DND-41 (cell line): ENCODE data around the gene PAM.

Experiments
- ATAC-seq: fragments of 200-7000 bp; cut with Tn5 transposase; 3 replicates; pipeline ENCODE4 v1.9.1; 2021; ENCODE audit warnings: low read depth; ENCODE audit not compliant: insufficient read depth
- DNase-seq: peaks from one replicate; pipeline ENCODE4 v3.0.0-alpha.2; 2020
- H2AFZ ChIP-seq: 2 replicates; pipeline ENCODE4 v1.6.0; 2012; ENCODE audit warnings: low read depth, low read length
- H3K27ac ChIP-seq: 2 replicates; pipeline ENCODE4 v1.5.1; 2012; ENCODE audit warnings: low read length, inconsistent platforms
- H3K27me3 ChIP-seq: fragments of 200-600 bp; sonication (generic); 2 replicates; pipeline ENCODE4 v1.6.0; 2012; ENCODE audit warnings: low read length, mild to moderate bottlenecking, inconsistent platforms; ENCODE audit not compliant: insufficient read depth, poor library complexity
- H3K36me3 ChIP-seq: 2 replicates; pipeline ENCODE4 v1.5.1; 2012; ENCODE audit warnings: low read length, inconsistent platforms; ENCODE audit not compliant: insufficient read depth
- H3K4me1 ChIP-seq: 2 replicates; pipeline ENCODE4 v1.5.1; 2012; ENCODE audit warnings: mild to moderate bottlenecking, low read length; ENCODE audit not compliant: insufficient read depth
- H3K4me2 ChIP-seq: 2 replicates; pipeline ENCODE4 v1.6.0; 2012; ENCODE audit warnings: mild to moderate bottlenecking, moderate library complexity, low read length, inconsistent platforms; ENCODE audit not compliant: insufficient read depth
- H3K4me3 ChIP-seq, 2 experiments: fragments of 200-600 bp in 1 of 2; shearing (Covaris generic) in 1 of 2; 2 replicates each; pipeline ENCODE4 v1.5.1; 2012 to 2016; ENCODE audit warnings: inconsistent platforms in 2 of 2, low read length in 2 of 2, mild to moderate bottlenecking in 2 of 2, low read depth in 1 of 2, moderate library complexity in 1 of 2
- H3K79me2 ChIP-seq: 2 replicates; pipeline ENCODE4 v1.6.0; 2012; ENCODE audit warnings: low read length, inconsistent platforms; ENCODE audit not compliant: insufficient read depth
- H3K9ac ChIP-seq: 2 replicates; pipeline ENCODE4 v1.6.0; 2012; ENCODE audit warnings: low read depth, mild to moderate bottlenecking, inconsistent platforms, low read length, moderate library complexity
- H3K9me3 ChIP-seq: 2 replicates; pipeline ENCODE4 v1.5.1; 2012; ENCODE audit warnings: low read length, moderate library complexity, mild to moderate bottlenecking, inconsistent platforms; ENCODE audit not compliant: insufficient read depth, severe bottlenecking
- H4K20me1 ChIP-seq: 2 replicates; pipeline ENCODE4 v1.6.0; 2012; ENCODE audit warnings: low read length; ENCODE audit not compliant: insufficient read depth
- EZH2 ChIP-seq: IDR thresholded peaks from 3 replicates; pipeline ENCODE4 v1.6.1; 2012; ENCODE audit warnings: borderline replicate concordance, low read depth, mild to moderate bottlenecking, moderate library complexity, low read length, inconsistent platforms; ENCODE audit not compliant: severe bottlenecking
- TF ChIP-seq, protein P1 (sequence below): IDR thresholded peaks from 2 replicates; pipeline ENCODE4 v1.5.1; 2012; ENCODE audit warnings: borderline replicate concordance, low read length, moderate library complexity, mild to moderate bottlenecking; ENCODE audit not compliant: poor library complexity, severe bottlenecking; ENCODE audit errors: extremely low read depth

Gene PAM

DNA sequence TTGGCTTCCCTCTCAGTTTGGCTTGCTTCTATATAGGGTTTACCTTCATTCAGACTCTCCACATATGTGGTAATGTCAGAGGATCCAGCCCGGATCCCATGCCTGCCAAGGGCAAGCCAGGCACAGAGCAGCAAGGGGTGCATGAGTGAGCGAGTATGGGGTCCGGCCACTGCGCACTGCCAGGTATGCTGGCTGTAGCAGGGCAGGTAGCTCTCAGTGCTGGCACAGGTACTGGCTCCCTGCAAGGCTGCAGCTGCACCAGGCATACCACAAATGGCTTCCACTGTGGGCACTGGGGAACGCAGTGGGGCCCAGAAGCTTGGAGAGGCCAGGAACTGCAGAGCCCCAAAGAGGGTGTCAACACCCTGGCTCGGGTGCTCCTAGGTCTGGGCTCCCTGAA, 278.6 kb downstream of the PAM start:
- no peaks in the 10 kb centered on the region for H3K4me1 ChIP-seq
- no peaks in the 10 kb centered on the region for H3K27me3 ChIP-seq
- H3K4me2 ChIP-seq, result no peak overlapping the region
- H3K4me3 ChIP-seq, result no peak overlapping the region
- H3K27ac ChIP-seq, result no peak overlapping the region
- DNase-seq (no peak), ATAC-seq (no peak)
- no peak overlapping the region for H3K9ac ChIP-seq
- TF ChIP-seq EZH2, result no peak
- TF ChIP-seq, protein P1, sequence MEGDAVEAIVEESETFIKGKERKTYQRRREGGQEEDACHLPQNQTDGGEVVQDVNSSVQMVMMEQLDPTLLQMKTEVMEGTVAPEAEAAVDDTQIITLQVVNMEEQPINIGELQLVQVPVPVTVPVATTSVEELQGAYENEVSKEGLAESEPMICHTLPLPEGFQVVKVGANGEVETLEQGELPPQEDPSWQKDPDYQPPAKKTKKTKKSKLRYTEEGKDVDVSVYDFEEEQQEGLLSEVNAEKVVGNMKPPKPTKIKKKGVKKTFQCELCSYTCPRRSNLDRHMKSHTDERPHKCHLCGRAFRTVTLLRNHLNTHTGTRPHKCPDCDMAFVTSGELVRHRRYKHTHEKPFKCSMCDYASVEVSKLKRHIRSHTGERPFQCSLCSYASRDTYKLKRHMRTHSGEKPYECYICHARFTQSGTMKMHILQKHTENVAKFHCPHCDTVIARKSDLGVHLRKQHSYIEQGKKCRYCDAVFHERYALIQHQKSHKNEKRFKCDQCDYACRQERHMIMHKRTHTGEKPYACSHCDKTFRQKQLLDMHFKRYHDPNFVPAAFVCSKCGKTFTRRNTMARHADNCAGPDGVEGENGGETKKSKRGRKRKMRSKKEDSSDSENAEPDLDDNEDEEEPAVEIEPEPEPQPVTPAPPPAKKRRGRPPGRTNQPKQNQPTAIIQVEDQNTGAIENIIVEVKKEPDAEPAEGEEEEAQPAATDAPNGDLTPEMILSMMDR, result no peak
- H3K9me3 ChIP-seq, result peaks cover 17% of the 10 kb centered on the region
- no peaks in the 10 kb centered on the region for H3K79me2 ChIP-seq
- no peaks in the 10 kb centered on the region for H3K36me3 ChIP-seq
- H4K20me1 ChIP-seq, result no peaks in the 10 kb centered on the region
- H2AFZ ChIP-seq, result no peak overlapping the region

DNA sequence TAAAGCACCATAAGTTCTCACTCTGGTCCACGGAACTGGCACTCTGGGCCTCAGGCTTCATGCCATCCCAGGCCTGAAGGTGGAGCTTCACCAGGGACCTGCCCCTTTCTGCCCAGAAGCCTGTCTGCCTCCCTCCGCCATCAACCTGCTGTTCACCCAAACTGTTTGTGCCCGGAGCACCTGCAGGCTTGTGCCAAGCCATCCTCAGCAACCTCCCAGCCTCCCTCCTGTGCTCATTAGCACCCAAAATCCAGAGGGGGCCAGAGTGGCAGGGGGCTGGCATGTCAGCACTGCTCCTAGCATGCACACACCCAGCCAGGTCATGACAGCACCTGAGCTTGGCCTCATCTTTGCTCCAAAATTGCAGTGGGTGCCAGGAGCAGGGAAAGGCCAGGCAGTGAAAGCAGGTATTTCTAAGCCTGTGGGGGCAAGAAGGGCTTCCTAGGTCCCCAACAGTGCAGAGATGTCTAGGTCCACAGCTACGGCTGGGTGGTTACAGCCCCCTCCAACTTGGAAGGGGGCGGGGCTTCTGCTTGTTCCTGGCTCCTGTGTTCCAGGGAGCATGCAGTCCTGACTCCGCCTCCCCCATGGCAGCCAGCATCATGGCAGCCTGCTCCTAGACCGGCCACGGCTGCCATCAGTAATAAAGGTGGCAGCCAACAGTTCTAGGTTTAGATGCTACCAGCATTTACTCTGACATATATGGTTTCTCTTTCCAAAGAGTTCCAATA, 279.7 kb downstream of the PAM start:
- H3K79me2 ChIP-seq, result no peaks in the 10 kb centered on the region
- H3K4me3 ChIP-seq, result no peak overlapping the region
- no peak overlapping the region for H3K4me2 ChIP-seq
- H4K20me1 ChIP-seq, result no peaks in the 10 kb centered on the region
- H3K36me3 ChIP-seq, result no peaks in the 10 kb centered on the region
- TF ChIP-seq EZH2, result no peak
- TF ChIP-seq, protein P1, result no peak
- no peaks in the 10 kb centered on the region for H3K4me1 ChIP-seq
- no peak overlapping the region for H2AFZ ChIP-seq
- H3K27me3 ChIP-seq, result no peaks in the 10 kb centered on the region
- DNase-seq (no peak), ATAC-seq (no peak)
- H3K9me3 ChIP-seq, result peaks cover 17% of the 10 kb centered on the region
- H3K27ac ChIP-seq, result no peak overlapping the region
- no peak overlapping the region for H3K9ac ChIP-seq

GRCh38 chr5:103035701-103036100, 280.6 kb downstream of the PAM start:
- Histone ChIP-seq H4K20me1 (no peaks in the 10 kb centered on the region), H3K4me1 (no peaks in the 10 kb centered on the region), H3K4me3 (no peak overlapping the region), H3K9me3 (peaks cover 17% of the 10 kb centered on the region), H3K27me3 (no peaks in the 10 kb centered on the region), H2AFZ (no peak overlapping the region), H3K4me2 (no peak overlapping the region), H3K36me3 (no peaks in the 10 kb centered on the region), H3K27ac (no peak overlapping the region), H3K9ac (no peak overlapping the region), H3K79me2 (no peaks in the 10 kb centered on the region)
- DNase-seq (no peak), ATAC-seq (no peak)
- TF ChIP-seq, protein P1, result no peak
- no peak for TF ChIP-seq EZH2

GRCh38 chr5:103036601-103037000, 281.5 kb downstream of the PAM start:
- Histone ChIP-seq H3K36me3 (no peaks in the 10 kb centered on the region), H4K20me1 (no peaks in the 10 kb centered on the region), H3K9ac (no peak overlapping the region), H3K4me3 (no peak overlapping the region), H3K4me2 (no peak overlapping the region), H3K9me3 (peaks cover 17% of the 10 kb centered on the region), H3K79me2 (no peaks in the 10 kb centered on the region), H3K27ac (no peak overlapping the region), H2AFZ (no peak overlapping the region), H3K4me1 (no peaks in the 10 kb centered on the region), H3K27me3 (no peaks in the 10 kb centered on the region)
- DNase-seq, result no peak
- ATAC-seq, result no peak
- no peak for TF ChIP-seq EZH2
- TF ChIP-seq, protein P1, result no peak
